ENCODE measurements around the gene UBE2I. TPM values are rescaled to one million over a fixed set of nuclear protein-coding genes. Genes with fewer than 3 reads are reported as not detected.

UBE2I gene
- total RNA-seq, 2 donors from 2014 or later, result 58.2 to 110 TPM

- DNase-seq (ENCODE audit: low spot score), result no peak
- Histone ChIP-seq H3K27me3 (replicated peaks; ENCODE audit: insufficient read depth) (no peaks in the 10 kb centered on the region), H3K4me1 (replicated peaks) (no peaks in the 10 kb centered on the region), H3K36me3 (no peaks in the 10 kb centered on the region), H3K4me3 (no peak overlapping the region), H3K9me3 (no peaks in the 10 kb centered on the region), H3K27ac (no peak overlapping the region)
- TF ChIP-seq CTCF (IDR thresholded peaks at IDR 0.05), result no peak
- no peak for TF ChIP-seq POLR2A (IDR thresholded peaks at IDR 0.05)
- no peak for TF ChIP-seq POLR2AphosphoS5 (IDR thresholded peaks at IDR 0.05)
- intact Hi-C loops (cut with DNase I), result no loop called here
- 91% methylated on average over 7 of the region's 7 CpGs for WGBS
Measured at GRCh38 chr16:1274767-1275166, 34.7 kb upstream of the UBE2I start.

- no peak for TF ChIP-seq POLR2A (IDR thresholded peaks at IDR 0.05)
- TF ChIP-seq POLR2AphosphoS5 (IDR thresholded peaks at IDR 0.05), result no peak
- TF ChIP-seq CTCF (IDR thresholded peaks at IDR 0.05), result no peak
- H3K27me3 ChIP-seq (replicated peaks; ENCODE audit: insufficient read depth), result no peaks in the 10 kb centered on the region
Measured at GRCh38 chr16:1275791-1276579, 33.5 kb upstream of the UBE2I start.

GRCh38 chr16:1276580-1276878 is 32.9 kb upstream of the UBE2I start:
- 82% methylated on average over 9 of the region's 14 CpGs for WGBS

More at GRCh38 chr16:1275791-1276579, 33.5 kb upstream of the UBE2I start:
- Histone ChIP-seq H3K36me3 (no peaks in the 10 kb centered on the region), H3K27ac (no peak overlapping the region), H3K9me3 (no peaks in the 10 kb centered on the region), H3K4me1 (replicated peaks) (no peaks in the 10 kb centered on the region), H3K4me3 (no peak overlapping the region)
- no peak for DNase-seq (ENCODE audit: low spot score)
- intact Hi-C loops (cut with DNase I), result no loop called here
- WGBS, result 57% methylated on average over 30 of the region's 30 CpGs

GRCh38 chr16:1277151-1277598 is 32.3 kb upstream of the UBE2I start:
- Histone ChIP-seq H3K27me3 (replicated peaks; ENCODE audit: insufficient read depth) (no peaks in the 10 kb centered on the region), H3K27ac (no peak overlapping the region), H3K9me3 (no peaks in the 10 kb centered on the region), H3K4me3 (no peak overlapping the region), H3K36me3 (no peaks in the 10 kb centered on the region), H3K4me1 (replicated peaks) (no peaks in the 10 kb centered on the region)
- no peak for TF ChIP-seq CTCF (IDR thresholded peaks at IDR 0.05)
- TF ChIP-seq POLR2AphosphoS5 (IDR thresholded peaks at IDR 0.05), result no peak
- no peak for TF ChIP-seq POLR2A (IDR thresholded peaks at IDR 0.05)
- intact Hi-C loops (cut with DNase I), result no loop called here
- no peak for DNase-seq (ENCODE audit: low spot score)
- 79% methylated on average over 16 of the region's 19 CpGs for WGBS

More at GRCh38 chr16:1276580-1276878, 32.9 kb upstream of the UBE2I start:
- Histone ChIP-seq H3K4me1 (replicated peaks) (no peaks in the 10 kb centered on the region), H3K9me3 (no peaks in the 10 kb centered on the region), H3K4me3 (no peak overlapping the region), H3K36me3 (no peaks in the 10 kb centered on the region), H3K27ac (no peak overlapping the region), H3K27me3 (replicated peaks; ENCODE audit: insufficient read depth) (no peaks in the 10 kb centered on the region)
- no peak for DNase-seq (ENCODE audit: low spot score)
- TF ChIP-seq POLR2A (IDR thresholded peaks at IDR 0.05), result no peak
- no peak for TF ChIP-seq CTCF (IDR thresholded peaks at IDR 0.05)
- TF ChIP-seq POLR2AphosphoS5 (IDR thresholded peaks at IDR 0.05), result no peak
- intact Hi-C loops (cut with DNase I), result no loop called here

All from prostate gland (tissue), 2 donors.